ENCODE results near the gene IQSEC3.

Gene IQSEC3

GRCh38 chr12:101969-102878, 35.7 kb downstream of the IQSEC3 start:
- no peak overlapping the region for H3K4me3 ChIP-seq (ENCODE audit: low read length)
- no peak for DNase-seq (ENCODE audit: low read depth)
- TF ChIP-seq CTCF (conservative IDR thresholded peaks at IDR 0.05; ENCODE audit: low read depth, low read length), result no peak

- no peak overlapping the region for H3K4me3 ChIP-seq (ENCODE audit: low read length)
- DNase-seq (ENCODE audit: low read depth), result no peak
- TF ChIP-seq CTCF (conservative IDR thresholded peaks at IDR 0.05; ENCODE audit: low read depth, low read length), result no peak
Observed at GRCh38 chr12:102879-103168, 36.3 kb downstream of the IQSEC3 start.

GRCh38 chr12:103169-103981, 36.8 kb downstream of the IQSEC3 start:
- H3K4me3 ChIP-seq (ENCODE audit: low read length), result no peak overlapping the region
- TF ChIP-seq CTCF (conservative IDR thresholded peaks at IDR 0.05; ENCODE audit: low read depth, low read length), result no peak
- no peak for DNase-seq (ENCODE audit: low read depth)

- H3K4me3 ChIP-seq (ENCODE audit: low read length), result no peak overlapping the region
- DNase-seq (ENCODE audit: low read depth), result no peak
- TF ChIP-seq CTCF (conservative IDR thresholded peaks at IDR 0.05; ENCODE audit: low read depth, low read length), result no peak
Observed at GRCh38 chr12:104551-105081, 38.0 kb downstream of the IQSEC3 start.

GRCh38 chr12:105696-106095, 39.1 kb downstream of the IQSEC3 start:
- TF ChIP-seq CTCF (conservative IDR thresholded peaks at IDR 0.05; ENCODE audit: low read depth, low read length), result no peak
- no peak overlapping the region for H3K4me3 ChIP-seq (ENCODE audit: low read length)
- no peak for DNase-seq (ENCODE audit: low read depth)

DNA sequence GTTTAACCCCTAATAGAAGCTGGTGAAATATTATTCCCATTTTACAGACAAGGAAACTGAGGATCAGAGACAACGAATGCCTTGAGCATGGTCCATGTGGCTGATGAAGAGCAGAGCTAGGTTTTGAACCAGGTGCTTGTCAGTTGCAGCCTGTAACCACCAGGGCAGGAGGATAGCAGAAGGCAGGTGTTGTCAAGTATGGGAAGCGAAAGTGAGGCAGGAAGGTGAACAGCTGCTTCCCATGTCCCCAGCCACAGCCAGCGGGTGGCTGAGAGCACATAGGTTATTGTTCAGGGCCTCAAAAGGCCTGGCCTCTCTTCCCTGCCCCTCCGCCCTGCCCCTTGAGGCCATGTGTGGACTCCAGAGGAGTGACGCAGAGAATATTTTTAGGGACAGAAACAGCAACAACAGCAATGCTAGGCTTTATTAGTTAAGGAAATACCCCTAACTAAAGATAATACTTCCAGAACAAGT, 39.6 kb downstream of the IQSEC3 start:
- DNase-seq (ENCODE audit: low read depth), result no peak
- no peak overlapping the region for H3K4me3 ChIP-seq (ENCODE audit: low read length)
- TF ChIP-seq CTCF (conservative IDR thresholded peaks at IDR 0.05; ENCODE audit: low read depth, low read length), result peak; percentile 4

All from retinal pigment epithelial cell (primary cell).